Pancreas (tissue), 10 donors: ENCODE results near the gene ZBTB14. TPM values are rescaled to one million over a fixed set of nuclear protein-coding genes. Genes with fewer than 3 reads are reported as not detected.

Source experiments
- ATAC-seq, 4 donors: fragments of 200-7000 bp; cut with Tn5 transposase; one replicate each; pipeline versions ENCODE4 v1.8.0 to v1.9.1; 2020; ENCODE audit warnings: mild to moderate bottlenecking in 4 of 4, moderate library complexity in 4 of 4
- DNase-seq, 6 donors: peaks; one replicate each; pipeline ENCODE4 v3.0.0-alpha.2; 2020
- FAIRE-seq: peaks from 2 replicates; lab custom pipeline; 2012; peaks lifted over from hg19 to GRCh38; lab: Jason Lieb, UNC
- H3K27ac ChIP-seq, 4 donors: fragments of 200-600 bp; sonication (generic); 1 replicate in 3 of 4; 2 replicates in 1 of 4; pipeline versions ENCODE4 v1.5.0 to v1.8.0; 2020
- H3K27me3 ChIP-seq, 4 donors: fragments of 200-600 bp; one replicate each; pipeline ENCODE4 v1.8.0; 2021
- H3K36me3 ChIP-seq, 3 donors: fragments of 200-600 bp; sonication (generic) in 1 of 3; one replicate each; pipeline versions ENCODE4 v1.5.0 to v1.8.0; 2020 to 2021
- H3K4me1 ChIP-seq, 3 donors: fragments of 200-600 bp; one replicate each; pipeline ENCODE4 v1.8.0; 2021
- H3K4me3 ChIP-seq, 4 donors: fragments of 200-600 bp; sonication (generic) in 2 of 4; one replicate each; pipeline versions ENCODE4 v1.5.0 to v1.8.0; 2020 to 2021
- H3K9me3 ChIP-seq, 4 donors: fragments of 200-600 bp; one replicate each; pipeline ENCODE4 v1.8.0; 2021
- WGBS, 2 donors: extraction: QIAGEN DNeasy Blood & Tissue Kit; methylation state at CpG; one replicate each; pipeline ENCODE4 v1.1.7; 2013; 5-methylcytosine and 5-hydroxymethylcytosine counted together
- intact Hi-C, 3 donors: fragments of 100-400 bp; cut with DNase I; formaldehyde crosslinking; loops; one replicate each; pipeline versions ENCODE4 v1.11.1 to v1.14.2; 2022
- polyA plus RNA-seq, 2 donors: library from polyadenylated mRNA; stranded (reverse); fragments of 200-250 nt; gene quantifications; one replicate each; pipeline ENCODE4 v1.2.3, GENCODE V29; 2013
- total RNA-seq, 6 donors: library from RNA; stranded (reverse); fragmentation: NEBNext Ultra II Directional in 4 of 6; extraction: Animal tissue kit (Norgen Biotek cat#: 25700) in 4 of 6; gene quantifications; one replicate each; pipeline versions ENCODE4 v1.2.1 to v1.2.4, GENCODE V29; 2021 to 2023
- TF ChIP-seq, protein P1 (sequence below), 4 donors: fragments of 200-600 bp; sonication (generic) in 3 of 4; IDR thresholded peaks; one replicate each; pipeline versions ENCODE4 v1.5.0 to v1.8.0; 2021; ENCODE audit warnings: antibody characterized with exemption in 4 of 4
- donor health status: healthy with polysubstance abuse.
- donor health status: DM: no; HTN: no; CAD: no; lungs with moderate emphysema.
- donor health status: DM: no; HTN: no; CAD: no.
- donor health status: control.
- donor health status: control.
- donor health status: Bipolar disorder and iron deficiency.
- donor health status: DM: yes; HTN: yes; CAD: no.
- donor health status: DM: no; HTN: no; CAD: no.
- donor health status: DM: no; HTN: no; CAD: no.
- donor health status: DM: yes; HTN: yes; CAD: no.

Gene ZBTB14
- total and polyA plus RNA-seq, 8 donors, result 3.6 to 7.9 (median 6.8) TPM

DNA sequence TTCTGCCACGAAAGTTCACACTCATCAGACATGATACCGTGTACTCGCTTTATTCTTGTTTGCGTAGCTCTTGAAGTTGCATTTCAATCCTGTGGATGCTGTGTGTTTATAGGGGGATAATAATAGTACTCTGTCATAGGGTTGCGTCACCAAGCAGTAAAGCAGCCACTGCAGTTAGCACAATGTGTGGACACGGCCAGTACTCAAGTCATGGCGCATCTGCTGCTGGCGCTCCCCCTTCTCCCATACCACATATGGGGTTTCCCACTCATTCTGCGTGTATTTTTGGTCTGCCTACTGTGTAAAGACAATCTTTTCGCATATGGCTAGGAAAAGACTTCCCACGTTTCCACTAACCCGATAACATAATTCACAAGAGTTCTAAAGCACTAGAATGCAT is 2.1 kb upstream of the ZBTB14 start:
- ATAC-seq (no peak), FAIRE-seq (no peak), DNase-seq (no peak)
- intact Hi-C loops, result no loop called here
- 96 to 97% methylated on average over 12 of the region's 12 CpGs for WGBS, 2 donors
- Histone ChIP-seq H3K9me3 (no peaks in the 10 kb centered on the region), H3K27me3 (no peaks in the 10 kb centered on the region), H3K36me3 (no peaks in the 10 kb centered on the region), H3K4me3 (no peak overlapping the region), H3K27ac (peak overlapping the region in 1 of 4 donors; percentile 96), H3K4me1 (peaks cover 0 to 14% (median 11%) of the 10 kb centered on the region in 3 donors)
- TF ChIP-seq, protein P1, sequence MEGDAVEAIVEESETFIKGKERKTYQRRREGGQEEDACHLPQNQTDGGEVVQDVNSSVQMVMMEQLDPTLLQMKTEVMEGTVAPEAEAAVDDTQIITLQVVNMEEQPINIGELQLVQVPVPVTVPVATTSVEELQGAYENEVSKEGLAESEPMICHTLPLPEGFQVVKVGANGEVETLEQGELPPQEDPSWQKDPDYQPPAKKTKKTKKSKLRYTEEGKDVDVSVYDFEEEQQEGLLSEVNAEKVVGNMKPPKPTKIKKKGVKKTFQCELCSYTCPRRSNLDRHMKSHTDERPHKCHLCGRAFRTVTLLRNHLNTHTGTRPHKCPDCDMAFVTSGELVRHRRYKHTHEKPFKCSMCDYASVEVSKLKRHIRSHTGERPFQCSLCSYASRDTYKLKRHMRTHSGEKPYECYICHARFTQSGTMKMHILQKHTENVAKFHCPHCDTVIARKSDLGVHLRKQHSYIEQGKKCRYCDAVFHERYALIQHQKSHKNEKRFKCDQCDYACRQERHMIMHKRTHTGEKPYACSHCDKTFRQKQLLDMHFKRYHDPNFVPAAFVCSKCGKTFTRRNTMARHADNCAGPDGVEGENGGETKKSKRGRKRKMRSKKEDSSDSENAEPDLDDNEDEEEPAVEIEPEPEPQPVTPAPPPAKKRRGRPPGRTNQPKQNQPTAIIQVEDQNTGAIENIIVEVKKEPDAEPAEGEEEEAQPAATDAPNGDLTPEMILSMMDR (IDR thresholded peaks at IDR 0.05), result no peak

DNA sequence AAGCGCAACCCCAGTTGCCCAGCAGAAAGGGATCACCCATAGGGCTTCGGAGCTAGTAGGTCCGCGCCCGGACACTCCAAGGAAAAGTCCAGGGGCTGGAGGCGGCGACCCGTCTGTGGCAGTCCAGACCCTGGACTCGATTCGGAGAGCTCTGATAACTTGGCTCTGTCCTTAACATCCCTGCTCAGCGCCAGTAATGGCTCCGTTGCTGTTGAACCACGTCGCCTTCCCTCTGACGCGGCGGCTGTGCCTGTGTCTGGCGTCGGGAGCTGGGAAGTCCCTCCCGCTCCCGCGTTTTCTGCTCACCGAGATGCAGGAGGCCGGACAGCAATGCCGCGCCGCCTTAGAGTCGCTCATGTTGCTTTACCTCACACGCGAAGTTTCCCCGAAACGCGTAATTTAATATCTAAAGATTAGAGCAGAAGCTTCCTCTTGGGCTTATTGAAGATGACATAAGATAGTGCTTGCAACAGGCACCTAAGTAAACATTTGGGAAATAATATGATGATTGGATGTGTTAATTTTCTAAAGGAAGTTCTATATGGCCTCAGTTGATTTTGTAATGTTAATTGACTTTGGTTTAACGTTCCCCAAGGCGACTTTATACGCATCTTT is 1.3 kb upstream of the ZBTB14 start:
- Histone ChIP-seq H3K4me1 (peaks cover 0 to 14% (median 11%) of the 10 kb centered on the region in 3 donors), H3K27me3 (no peaks in the 10 kb centered on the region), H3K4me3 (peak overlapping the region; percentile 48 to 83 (median 72)), H3K27ac (peak overlapping the region; percentile 91 to 98 (median 96)), H3K9me3 (no peaks in the 10 kb centered on the region), H3K36me3 (peaks cover 0 to 1% (median under 1%) of the 10 kb centered on the region in 3 donors)
- TF ChIP-seq, protein P1 (IDR thresholded peaks at IDR 0.05), result no peak
- FAIRE-seq (no peak), ATAC-seq (peak; percentile 30 to 58 (median 46)), DNase-seq (peak; percentile 75 to 93 (median 78))
- WGBS, 2 donors, result 3 to 4% methylated on average over 36 of the region's 36 CpGs
- intact Hi-C loops, result no loop called here

DNA sequence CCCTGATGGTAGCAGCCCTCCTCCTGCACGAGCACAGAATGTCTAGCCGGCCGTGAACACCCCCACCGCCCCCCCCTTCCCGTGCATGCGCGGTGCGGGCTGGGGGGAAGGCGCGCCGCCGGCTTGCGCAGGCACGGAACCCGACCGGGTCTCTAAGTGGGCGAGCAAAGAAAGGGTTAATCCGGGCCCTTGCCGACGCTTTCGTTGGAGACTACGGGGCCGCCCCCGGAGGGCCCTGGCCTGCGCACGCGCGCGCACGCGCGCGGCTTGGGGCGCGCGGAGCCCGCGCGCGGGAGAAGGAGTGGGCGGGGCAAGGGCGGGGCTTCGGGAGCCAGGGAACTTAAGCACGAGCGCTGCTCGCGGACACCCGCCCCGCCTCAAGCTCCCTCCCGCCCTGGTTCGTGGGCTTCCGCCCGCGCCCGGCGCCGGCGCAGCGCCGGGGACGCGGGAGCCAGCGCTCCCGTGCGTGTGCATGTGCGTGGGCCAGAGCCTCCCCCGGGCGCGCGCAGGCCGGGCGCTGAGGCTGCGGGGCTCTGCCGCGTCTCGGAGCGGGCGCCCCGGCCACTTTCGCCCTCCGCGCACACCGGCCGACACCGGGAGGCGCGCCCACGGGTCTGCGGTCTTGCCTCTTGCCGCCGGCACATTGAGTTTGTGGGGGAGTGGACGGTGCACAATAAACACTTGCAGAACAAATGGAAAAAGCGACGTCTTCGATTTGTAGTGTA is 617 bp upstream of the ZBTB14 start:
- H3K9me3 ChIP-seq, result no peaks in the 10 kb centered on the region
- WGBS, 2 donors, result 0 to 1% methylated on average over 66 to 94 of the region's 95 CpGs
- FAIRE-seq, result no peak
- H3K36me3 ChIP-seq, result peaks cover 0 to 8% (median 7%) of the 10 kb centered on the region in 3 donors
- H3K4me3 ChIP-seq, result peak overlapping the region; percentile 54 to 83 (median 72)
- intact Hi-C loops, result no loop called here
- peak; percentile 82 to 90 (median 86) for ATAC-seq
- peak overlapping the region; percentile 91 to 98 (median 96) for H3K27ac ChIP-seq
- TF ChIP-seq, protein P1 (IDR thresholded peaks at IDR 0.05), result no peak
- peaks cover 0 to 14% (median 11%) of the 10 kb centered on the region in 3 donors for H3K4me1 ChIP-seq
- peak; percentile 97 to 99 (median 98) for DNase-seq
- no peaks in the 10 kb centered on the region for H3K27me3 ChIP-seq

DNA sequence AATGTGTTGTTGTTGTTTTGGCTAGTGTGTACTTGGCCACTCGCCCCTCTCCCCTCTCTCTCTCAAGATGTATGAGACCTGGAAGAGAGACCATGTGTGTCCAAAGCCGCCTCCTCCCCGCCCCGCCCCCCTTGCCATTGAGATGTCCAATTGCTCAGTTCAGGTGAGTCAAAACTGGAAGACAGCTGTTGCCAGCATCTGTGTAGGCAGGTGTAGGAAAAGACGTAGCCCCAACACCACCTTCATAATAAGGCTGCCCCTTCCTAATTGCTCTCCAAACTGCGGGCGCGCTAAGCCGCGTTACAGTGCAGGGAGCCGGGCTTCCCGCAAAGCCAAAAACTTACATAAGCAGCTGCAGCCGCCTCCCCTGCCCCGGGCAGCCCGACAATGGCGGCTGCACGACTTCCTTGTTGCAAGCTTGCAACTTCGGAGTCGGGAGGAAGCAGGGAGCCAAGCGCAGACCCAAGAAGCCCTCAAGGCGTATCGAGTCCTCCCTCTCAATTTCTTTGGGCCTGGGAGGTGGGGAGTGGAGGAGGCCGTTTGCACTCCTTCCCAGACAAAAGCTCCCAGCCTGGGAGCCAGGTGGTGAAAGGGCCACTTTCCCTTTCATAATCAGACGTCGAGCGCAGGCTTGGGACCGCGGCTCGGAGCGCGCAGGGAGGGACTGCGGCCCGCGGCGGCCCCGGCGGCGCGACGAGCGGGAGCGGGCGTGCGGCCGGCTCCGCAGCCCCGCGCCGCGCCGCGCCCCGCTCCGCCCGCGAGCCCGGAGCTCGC is 882 bp downstream of the ZBTB14 start:
- Histone ChIP-seq H3K9me3 (no peaks in the 10 kb centered on the region), H3K4me1 (peaks cover 0 to 14% (median 11%) of the 10 kb centered on the region in 3 donors), H3K36me3 (peaks cover 0 to 13% (median 9%) of the 10 kb centered on the region in 3 donors), H3K27ac (peak overlapping the region; percentile 94 to 99 (median 98)), H3K27me3 (no peaks in the 10 kb centered on the region), H3K4me3 (peak overlapping the region; percentile 63 to 90 (median 82))
- ATAC-seq (peak in 3 of 4 donors; percentile 8 to 36 (median 13)), DNase-seq (peak; percentile 66 to 79 (median 74)), FAIRE-seq (no peak)
- TF ChIP-seq, protein P1 (IDR thresholded peaks at IDR 0.05), result no peak
- 1% methylated on average over 42 to 58 of the region's 58 CpGs for WGBS, 2 donors
- intact Hi-C loops, result loop anchor here in 1 of 3 donors (5.0 kb wide), 1 partner anchor 52 kb away; no protein-coding TSS in a partner anchor
